ENCODE results near the gene HAPLN3. TPM values are rescaled to one million over a fixed set of nuclear protein-coding genes. Genes with fewer than 3 reads are reported as not detected.

Gene HAPLN3
- polyA plus RNA-seq, 1 of the 3 experiments (the other 2 are of a cell fraction), result 9.7 TPM

DNA sequence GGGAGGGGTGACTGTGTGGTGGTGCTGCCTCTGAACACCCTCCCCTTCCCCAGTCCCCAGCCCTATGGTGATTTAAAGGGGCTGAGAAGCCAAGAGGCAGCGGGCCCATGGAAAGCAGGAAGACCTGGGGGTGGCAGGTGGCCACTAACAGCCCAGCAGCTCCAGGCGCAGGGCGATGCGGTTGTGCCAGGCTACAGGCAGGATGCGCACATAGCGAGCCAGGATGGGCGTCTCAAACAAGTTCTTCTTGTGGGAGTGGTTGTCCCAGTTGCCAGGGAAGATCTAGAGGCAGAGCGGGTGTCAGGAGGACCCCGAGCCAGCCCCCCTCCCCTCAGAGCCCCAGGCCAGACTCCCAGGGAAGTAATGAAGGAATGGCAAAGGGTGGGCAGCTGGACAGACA lies 3.9 kb upstream of the HAPLN3 start:
- Histone ChIP-seq H3K27ac (ENCODE audit: low read depth in 2 of 2, low read length in 1 of 2) (no peak overlapping the region), H3K4me2 (no peak overlapping the region), H3K4me3 (ENCODE audit: low read depth in 2 of 2, low read length in 1 of 2) (no peak overlapping the region), H3F3A (replicated peaks; ENCODE audit: insufficient read depth) (no peaks in the 10 kb centered on the region), H2AFZ (ENCODE audit: low read depth) (no peak overlapping the region), H4K20me1 (ENCODE audit: insufficient read depth) (no peaks in the 10 kb centered on the region), H3K79me2 (ENCODE audit: insufficient read depth) (no peaks in the 10 kb centered on the region), H3K9me2 (no peaks in the 10 kb centered on the region), H3K4me1 (ENCODE audit: control insufficient read depth in 1 of 2, insufficient read depth in 2 of 2, low read depth in 1 of 2, low read length in 1 of 2) (peaks cover 5 to 22% of the 10 kb centered on the region in 2 experiments; a peak in 2 of 4 replicates), H3K36me3 (replicated peaks in 1 of 2; ENCODE audit: control insufficient read depth in 1 of 2, insufficient read depth in 2 of 2, low read length in 1 of 2) (peaks cover 3 to 9% of the 10 kb centered on the region in 2 experiments), H3K27me3 (ENCODE audit: insufficient read depth) (no peaks in the 10 kb centered on the region), H3K9me3 (no peaks in the 10 kb centered on the region), H3K9ac (no peak overlapping the region)
- ChIA-PET POLR2A (no interaction called here), CTCF (no interaction called here)
- no peak for DNase-seq
- no peak for TF ChIP-seq GATA2 (CRISPR knock-in tag; IDR thresholded peaks at IDR 0.05)
- no peak for TF ChIP-seq TEAD4 (IDR thresholded peaks at IDR 0.05; ENCODE audit: borderline replicate concordance, insufficient read depth)
- TF ChIP-seq RFX5 (IDR thresholded peaks at IDR 0.05; ENCODE audit: low read length), result no peak
- TF ChIP-seq, protein P1, sequence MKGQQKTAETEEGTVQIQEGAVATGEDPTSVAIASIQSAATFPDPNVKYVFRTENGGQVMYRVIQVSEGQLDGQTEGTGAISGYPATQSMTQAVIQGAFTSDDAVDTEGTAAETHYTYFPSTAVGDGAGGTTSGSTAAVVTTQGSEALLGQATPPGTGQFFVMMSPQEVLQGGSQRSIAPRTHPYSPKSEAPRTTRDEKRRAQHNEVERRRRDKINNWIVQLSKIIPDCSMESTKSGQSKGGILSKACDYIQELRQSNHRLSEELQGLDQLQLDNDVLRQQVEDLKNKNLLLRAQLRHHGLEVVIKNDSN (IDR thresholded peaks at IDR 0.05; ENCODE audit: borderline replicate concordance, low read depth), result no peak
- TF ChIP-seq NFIC (IDR thresholded peaks at IDR 0.05; ENCODE audit: borderline replicate concordance), result no peak
- no peak for TF ChIP-seq RXRA (IDR thresholded peaks at IDR 0.05; ENCODE audit: borderline replicate concordance, low read depth)
- TF ChIP-seq CHD2 (IDR thresholded peaks at IDR 0.05; ENCODE audit: low read length, partially characterized antibody), result no peak
- no peak for TF ChIP-seq EZH2phosphoT487 (IDR thresholded peaks at IDR 0.05; ENCODE audit: borderline replicate concordance, low read depth)
- TF ChIP-seq MXI1 (IDR thresholded peaks at IDR 0.05; ENCODE audit: low read depth, low read length), result no peak
- no peak for TF ChIP-seq JUND (IDR thresholded peaks at IDR 0.05)
- WGBS (ENCODE audit: low lambda C conversion rate), result 99% methylated on average over 9 of the region's 9 CpGs

- no peaks in the 10 kb centered on the region for H3K79me2 ChIP-seq (ENCODE audit: insufficient read depth)
- no peak overlapping the region for H3K4me2 ChIP-seq
- no peak overlapping the region for H2AFZ ChIP-seq (ENCODE audit: low read depth)
- peaks cover 3% of the 10 kb centered on the region for H3F3A ChIP-seq (replicated peaks; ENCODE audit: insufficient read depth)
- peaks cover 5 to 23% of the 10 kb centered on the region in 2 experiments; a peak in 2 of 4 replicates for H3K4me1 ChIP-seq (ENCODE audit: control insufficient read depth in 1 of 2, insufficient read depth in 2 of 2, low read depth in 1 of 2, low read length in 1 of 2)
- ChIA-PET CTCF (interaction anchor here (1.1 to 2.4 kb wide), 4 partner anchors 12 to 109 kb away, joined by 3 to 7 read pairs (median 4); no protein-coding TSS in a partner anchor), POLR2A (no interaction called here)
- no peaks in the 10 kb centered on the region for H3K27me3 ChIP-seq (ENCODE audit: insufficient read depth)
- TF ChIP-seq GATA2 (CRISPR knock-in tag; IDR thresholded peaks at IDR 0.05) (no peak), RFX5 (IDR thresholded peaks at IDR 0.05; ENCODE audit: low read length) (no peak), TCF12 (IDR thresholded peaks at IDR 0.05) (no peak), POLR2AphosphoS5 (IDR thresholded peaks at IDR 0.05; ENCODE audit: low read depth, low read length) (no peak), TEAD4 (IDR thresholded peaks at IDR 0.05; ENCODE audit: borderline replicate concordance, insufficient read depth) (no peak), EP300 (IDR thresholded peaks at IDR 0.05; ENCODE audit: borderline replicate concordance in 1 of 2, low read depth in 1 of 2, low read length in 1 of 2) (no peak), SIN3A (IDR thresholded peaks at IDR 0.05; ENCODE audit: borderline replicate concordance, low read depth, low read length) (no peak), TAF1 (IDR thresholded peaks at IDR 0.05; ENCODE audit: borderline replicate concordance, low read depth, low read length) (no peak), GABPA (IDR thresholded peaks at IDR 0.05; ENCODE audit: low read depth) (no peak)
- TF ChIP-seq, protein P2, sequence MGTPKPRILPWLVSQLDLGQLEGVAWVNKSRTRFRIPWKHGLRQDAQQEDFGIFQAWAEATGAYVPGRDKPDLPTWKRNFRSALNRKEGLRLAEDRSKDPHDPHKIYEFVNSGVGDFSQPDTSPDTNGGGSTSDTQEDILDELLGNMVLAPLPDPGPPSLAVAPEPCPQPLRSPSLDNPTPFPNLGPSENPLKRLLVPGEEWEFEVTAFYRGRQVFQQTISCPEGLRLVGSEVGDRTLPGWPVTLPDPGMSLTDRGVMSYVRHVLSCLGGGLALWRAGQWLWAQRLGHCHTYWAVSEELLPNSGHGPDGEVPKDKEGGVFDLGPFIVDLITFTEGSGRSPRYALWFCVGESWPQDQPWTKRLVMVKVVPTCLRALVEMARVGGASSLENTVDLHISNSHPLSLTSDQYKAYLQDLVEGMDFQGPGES (IDR thresholded peaks at IDR 0.05; ENCODE audit: low read depth, low read length), result no peak
- H3K4me3 ChIP-seq (ENCODE audit: low read depth in 2 of 2, low read length in 1 of 2), result no peak overlapping the region
- WGBS (ENCODE audit: low lambda C conversion rate), result 92% methylated on average over 13 of the region's 15 CpGs
- H3K9ac ChIP-seq, result no peak overlapping the region
- no peaks in the 10 kb centered on the region for H3K9me2 ChIP-seq
- no peak for DNase-seq
- H3K9me3 ChIP-seq, result no peaks in the 10 kb centered on the region
- peaks cover 0 to 6% of the 10 kb centered on the region in 2 experiments for H3K36me3 ChIP-seq (replicated peaks in 1 of 2; ENCODE audit: control insufficient read depth in 1 of 2, insufficient read depth in 2 of 2, low read length in 1 of 2)
- H4K20me1 ChIP-seq (ENCODE audit: insufficient read depth), result no peaks in the 10 kb centered on the region
- H3K27ac ChIP-seq (ENCODE audit: low read depth in 2 of 2, low read length in 1 of 2), result no peak overlapping the region
Observed at GRCh38 chr15:88898736-88899135, 3.4 kb upstream of the HAPLN3 start.

Measured in SK-N-SH (cell line).